ENCODE data around the gene SH3GL2.

Gene SH3GL2

GRCh38 chr9:17726298-17726697, 147.4 kb downstream of the SH3GL2 start:
- DNase-seq (ENCODE audit: insufficient read length) (no peak), FAIRE-seq (no peak)
- TF ChIP-seq POLR2A (IDR thresholded peaks at IDR 0.05; ENCODE audit: low read depth, low read length) (no peak), TAF1 (IDR thresholded peaks at IDR 0.05; ENCODE audit: borderline replicate concordance, low read depth, low read length) (no peak), POLR2AphosphoS5 (IDR thresholded peaks at IDR 0.05; ENCODE audit: low read depth, low read length) (no peak)

- DNase-seq (ENCODE audit: insufficient read length) (no peak), FAIRE-seq (no peak)
- TF ChIP-seq POLR2A (IDR thresholded peaks at IDR 0.05; ENCODE audit: low read depth, low read length) (no peak), TAF1 (IDR thresholded peaks at IDR 0.05; ENCODE audit: borderline replicate concordance, low read depth, low read length) (no peak), POLR2AphosphoS5 (IDR thresholded peaks at IDR 0.05; ENCODE audit: low read depth, low read length) (no peak)
Observed at GRCh38 chr9:17730899-17731298, 152.0 kb downstream of the SH3GL2 start.

- FAIRE-seq (no peak), DNase-seq (ENCODE audit: insufficient read length) (no peak)
- TF ChIP-seq POLR2AphosphoS5 (IDR thresholded peaks at IDR 0.05; ENCODE audit: low read depth, low read length) (no peak), TAF1 (IDR thresholded peaks at IDR 0.05; ENCODE audit: borderline replicate concordance, low read depth, low read length) (no peak), POLR2A (IDR thresholded peaks at IDR 0.05; ENCODE audit: low read depth, low read length) (no peak)
Observed at GRCh38 chr9:17731308-17731707, 152.4 kb downstream of the SH3GL2 start.

GRCh38 chr9:17734674-17735073, 155.8 kb downstream of the SH3GL2 start:
- no peak for FAIRE-seq
- no peak for DNase-seq (ENCODE audit: insufficient read length)
- TF ChIP-seq TAF1 (IDR thresholded peaks at IDR 0.05; ENCODE audit: borderline replicate concordance, low read depth, low read length): no peak
- no peak for TF ChIP-seq POLR2AphosphoS5 (IDR thresholded peaks at IDR 0.05; ENCODE audit: low read depth, low read length)
- TF ChIP-seq POLR2A (IDR thresholded peaks at IDR 0.05; ENCODE audit: low read depth, low read length): no peak

- TF ChIP-seq TAF1 (IDR thresholded peaks at IDR 0.05; ENCODE audit: borderline replicate concordance, low read depth, low read length): no peak
- no peak for TF ChIP-seq POLR2A (IDR thresholded peaks at IDR 0.05; ENCODE audit: low read depth, low read length)
- no peak for TF ChIP-seq POLR2AphosphoS5 (IDR thresholded peaks at IDR 0.05; ENCODE audit: low read depth, low read length)
- FAIRE-seq: no peak
- no peak for DNase-seq (ENCODE audit: insufficient read length)
Observed at GRCh38 chr9:17735859-17736258, 157.0 kb downstream of the SH3GL2 start.

GRCh38 chr9:17739022-17739421, 160.2 kb downstream of the SH3GL2 start:
- no peak for DNase-seq (ENCODE audit: insufficient read length)
- TF ChIP-seq POLR2AphosphoS5 (IDR thresholded peaks at IDR 0.05; ENCODE audit: low read depth, low read length) (no peak), TAF1 (IDR thresholded peaks at IDR 0.05; ENCODE audit: borderline replicate concordance, low read depth, low read length) (no peak), POLR2A (IDR thresholded peaks at IDR 0.05; ENCODE audit: low read depth, low read length) (no peak)
- no peak for FAIRE-seq

GRCh38 chr9:17739736-17740135, 160.9 kb downstream of the SH3GL2 start:
- no peak for TF ChIP-seq POLR2A (IDR thresholded peaks at IDR 0.05; ENCODE audit: low read depth, low read length)
- no peak for TF ChIP-seq TAF1 (IDR thresholded peaks at IDR 0.05; ENCODE audit: borderline replicate concordance, low read depth, low read length)
- TF ChIP-seq POLR2AphosphoS5 (IDR thresholded peaks at IDR 0.05; ENCODE audit: low read depth, low read length): no peak
- no peak for DNase-seq (ENCODE audit: insufficient read length)
- no peak for FAIRE-seq

- FAIRE-seq: no peak
- no peak for TF ChIP-seq POLR2A (IDR thresholded peaks at IDR 0.05; ENCODE audit: low read depth, low read length)
- TF ChIP-seq TAF1 (IDR thresholded peaks at IDR 0.05; ENCODE audit: borderline replicate concordance, low read depth, low read length): no peak
- TF ChIP-seq POLR2AphosphoS5 (IDR thresholded peaks at IDR 0.05; ENCODE audit: low read depth, low read length): no peak
- no peak for DNase-seq (ENCODE audit: insufficient read length)
Observed at GRCh38 chr9:17742067-17742466, 163.2 kb downstream of the SH3GL2 start.

GRCh38 chr9:17744786-17745185, 165.9 kb downstream of the SH3GL2 start:
- FAIRE-seq (no peak), DNase-seq (ENCODE audit: insufficient read length) (no peak)
- no peak for TF ChIP-seq POLR2AphosphoS5 (IDR thresholded peaks at IDR 0.05; ENCODE audit: low read depth, low read length)
- TF ChIP-seq POLR2A (IDR thresholded peaks at IDR 0.05; ENCODE audit: low read depth, low read length): no peak
- TF ChIP-seq TAF1 (IDR thresholded peaks at IDR 0.05; ENCODE audit: borderline replicate concordance, low read depth, low read length): no peak

GRCh38 chr9:17750269-17750668, 171.4 kb downstream of the SH3GL2 start:
- FAIRE-seq: no peak
- no peak for DNase-seq (ENCODE audit: insufficient read length)
- no peak for TF ChIP-seq POLR2AphosphoS5 (IDR thresholded peaks at IDR 0.05; ENCODE audit: low read depth, low read length)
- no peak for TF ChIP-seq POLR2A (IDR thresholded peaks at IDR 0.05; ENCODE audit: low read depth, low read length)
- TF ChIP-seq TAF1 (IDR thresholded peaks at IDR 0.05; ENCODE audit: borderline replicate concordance, low read depth, low read length): no peak

- TF ChIP-seq POLR2AphosphoS5 (IDR thresholded peaks at IDR 0.05; ENCODE audit: low read depth, low read length) (no peak), TAF1 (IDR thresholded peaks at IDR 0.05; ENCODE audit: borderline replicate concordance, low read depth, low read length) (no peak), POLR2A (IDR thresholded peaks at IDR 0.05; ENCODE audit: low read depth, low read length) (no peak)
- DNase-seq (ENCODE audit: insufficient read length) (no peak), FAIRE-seq (no peak)
Observed at GRCh38 chr9:17751486-17751885, 172.6 kb downstream of the SH3GL2 start.

- no peak for FAIRE-seq
- no peak for TF ChIP-seq TAF1 (IDR thresholded peaks at IDR 0.05; ENCODE audit: borderline replicate concordance, low read depth, low read length)
- no peak for TF ChIP-seq POLR2A (IDR thresholded peaks at IDR 0.05; ENCODE audit: low read depth, low read length)
- no peak for TF ChIP-seq POLR2AphosphoS5 (IDR thresholded peaks at IDR 0.05; ENCODE audit: low read depth, low read length)
- DNase-seq (ENCODE audit: insufficient read length): no peak
Observed at GRCh38 chr9:17752021-17752420, 173.2 kb downstream of the SH3GL2 start.

- FAIRE-seq: no peak
Observed at GRCh38 chr9:17757816-17758215, 178.9 kb downstream of the SH3GL2 start.

More at GRCh38 chr9:17757816-17758215, 178.9 kb downstream of the SH3GL2 start:
- DNase-seq (ENCODE audit: insufficient read length): no peak
- TF ChIP-seq POLR2AphosphoS5 (IDR thresholded peaks at IDR 0.05; ENCODE audit: low read depth, low read length) (no peak), POLR2A (IDR thresholded peaks at IDR 0.05; ENCODE audit: low read depth, low read length) (no peak), TAF1 (IDR thresholded peaks at IDR 0.05; ENCODE audit: borderline replicate concordance, low read depth, low read length) (no peak)
